Measurements from ENCODE around the gene ATCAY. TPM values are rescaled to one million over a fixed set of nuclear protein-coding genes. Genes with fewer than 3 reads are reported as not detected.
"Not testable (repeated sequence)": the region's sequence is repeated elsewhere in the genome, so short reads cannot be mapped to it uniquely, and the experiment has no call there.

Gene ATCAY
- total RNA-seq, 1 experiment from 2014 or later: not detected

- POLR2A ChIA-PET (ENCODE audit: unreplicated experiment): no interaction called here
These were observed 62.4 kb downstream of the ATCAY start for GRCh38 chr19:3942790-3943409.

GRCh38 chr19:3944018-3944721 lies 63.7 kb downstream of the ATCAY start:
- no peaks in the 10 kb centered on the region for H3K27me3 ChIP-seq (ENCODE audit: low read length)
- no peaks in the 10 kb centered on the region for H3K36me3 ChIP-seq (ENCODE audit: low read depth, low read length)
- ChIA-PET CTCF (no interaction called here), POLR2A (ENCODE audit: unreplicated experiment) (no interaction called here)
- BruUV-seq (replicated peaks): no TSS peak
- H3K4me1 ChIP-seq (ENCODE audit: insufficient read depth, low read length): no peaks in the 10 kb centered on the region
- H2AFZ ChIP-seq (ENCODE audit: low read length): no peak overlapping the region
- DNase-seq (no peak), ATAC-seq (no peak)
- TF ChIP-seq EZH2phosphoT487 (IDR thresholded peaks at IDR 0.05; ENCODE audit: borderline replicate concordance, low read length) (no peak), EZH2 (IDR thresholded peaks at IDR 0.05; ENCODE audit: low read length, unreplicated experiment) (no peak)
- TF ChIP-seq, protein P1, sequence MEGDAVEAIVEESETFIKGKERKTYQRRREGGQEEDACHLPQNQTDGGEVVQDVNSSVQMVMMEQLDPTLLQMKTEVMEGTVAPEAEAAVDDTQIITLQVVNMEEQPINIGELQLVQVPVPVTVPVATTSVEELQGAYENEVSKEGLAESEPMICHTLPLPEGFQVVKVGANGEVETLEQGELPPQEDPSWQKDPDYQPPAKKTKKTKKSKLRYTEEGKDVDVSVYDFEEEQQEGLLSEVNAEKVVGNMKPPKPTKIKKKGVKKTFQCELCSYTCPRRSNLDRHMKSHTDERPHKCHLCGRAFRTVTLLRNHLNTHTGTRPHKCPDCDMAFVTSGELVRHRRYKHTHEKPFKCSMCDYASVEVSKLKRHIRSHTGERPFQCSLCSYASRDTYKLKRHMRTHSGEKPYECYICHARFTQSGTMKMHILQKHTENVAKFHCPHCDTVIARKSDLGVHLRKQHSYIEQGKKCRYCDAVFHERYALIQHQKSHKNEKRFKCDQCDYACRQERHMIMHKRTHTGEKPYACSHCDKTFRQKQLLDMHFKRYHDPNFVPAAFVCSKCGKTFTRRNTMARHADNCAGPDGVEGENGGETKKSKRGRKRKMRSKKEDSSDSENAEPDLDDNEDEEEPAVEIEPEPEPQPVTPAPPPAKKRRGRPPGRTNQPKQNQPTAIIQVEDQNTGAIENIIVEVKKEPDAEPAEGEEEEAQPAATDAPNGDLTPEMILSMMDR (conservative IDR thresholded peaks at IDR 0.05; ENCODE audit: low read depth, low read length): no peak
- no peaks in the 10 kb centered on the region for H3K9me3 ChIP-seq (ENCODE audit: low read length)
- no peaks in the 10 kb centered on the region for H3K9me2 ChIP-seq (replicated peaks; ENCODE audit: low read length)
- no peak overlapping the region for H3K4me2 ChIP-seq (ENCODE audit: low read length)
- no peak overlapping the region for H3K27ac ChIP-seq (ENCODE audit: low read length)
- H4K20me1 ChIP-seq (ENCODE audit: low read length): no peaks in the 10 kb centered on the region
- intact Hi-C loops (cut with micrococcal nuclease): no loop called here
- no peaks in the 10 kb centered on the region for H3F3A ChIP-seq (ENCODE audit: low read length, unreplicated experiment)
- H3K4me3 ChIP-seq (ENCODE audit: low read length): no peak overlapping the region
- no peaks in the 10 kb centered on the region for H3K79me2 ChIP-seq (ENCODE audit: low read length)
- no peak overlapping the region for H3K9ac ChIP-seq (ENCODE audit: low read length)

More at GRCh38 chr19:3942790-3943409, 62.4 kb downstream of the ATCAY start:
- no peak overlapping the region for H3K4me3 ChIP-seq (ENCODE audit: low read length)
- H3K79me2 ChIP-seq (ENCODE audit: low read length): no peaks in the 10 kb centered on the region
- no TSS peak for BruUV-seq (replicated peaks)
- CTCF ChIA-PET: interaction anchor here (0.6 kb wide), 1 partner anchor 406 kb away, joined by 5 read pairs; no protein-coding TSS in a partner anchor
- H3K27me3 ChIP-seq (ENCODE audit: low read length): no peaks in the 10 kb centered on the region
- DNase-seq (peak; percentile 19), ATAC-seq (no peak)
- no peak overlapping the region for H3K27ac ChIP-seq (ENCODE audit: low read length)
- H3K9ac ChIP-seq (ENCODE audit: low read length): no peak overlapping the region
- H4K20me1 ChIP-seq (ENCODE audit: low read length): no peaks in the 10 kb centered on the region
- no peaks in the 10 kb centered on the region for H3K9me3 ChIP-seq (ENCODE audit: low read length)
- TF ChIP-seq EZH2 (IDR thresholded peaks at IDR 0.05; ENCODE audit: low read length, unreplicated experiment): no peak
- TF ChIP-seq EZH2phosphoT487 (IDR thresholded peaks at IDR 0.05; ENCODE audit: borderline replicate concordance, low read length): no peak
- TF ChIP-seq, protein P1 (conservative IDR thresholded peaks at IDR 0.05; ENCODE audit: low read depth, low read length): no peak
- H3K4me2 ChIP-seq (ENCODE audit: low read length): no peak overlapping the region
- intact Hi-C loops (cut with micrococcal nuclease): no loop called here
- H3K9me2 ChIP-seq (replicated peaks; ENCODE audit: low read length): no peaks in the 10 kb centered on the region
- H3K36me3 ChIP-seq (ENCODE audit: low read depth, low read length): no peaks in the 10 kb centered on the region
- no peaks in the 10 kb centered on the region for H3K4me1 ChIP-seq (ENCODE audit: insufficient read depth, low read length)
- no peak overlapping the region for H2AFZ ChIP-seq (ENCODE audit: low read length)
- H3F3A ChIP-seq (ENCODE audit: low read length, unreplicated experiment): no peaks in the 10 kb centered on the region

DNA sequence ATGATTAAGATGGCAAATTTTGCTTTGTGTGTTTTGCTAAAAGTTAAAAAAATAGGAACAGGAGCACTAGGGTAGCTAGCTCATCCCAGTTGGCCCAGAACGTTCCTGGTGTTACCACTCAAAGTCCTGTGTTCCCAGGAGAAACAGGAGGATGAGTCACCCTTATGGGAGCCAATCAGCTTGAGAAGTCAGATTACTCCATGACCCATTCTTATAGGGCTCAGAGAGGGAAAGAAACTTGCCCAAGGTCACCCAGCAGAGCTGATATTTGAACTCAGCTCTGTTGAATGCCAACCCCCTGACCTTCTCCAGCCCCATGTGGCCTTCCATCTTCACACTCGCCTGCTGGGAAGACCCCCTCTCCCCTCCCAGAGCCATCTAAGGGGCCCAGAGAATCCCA lies 65.4 kb downstream of the ATCAY start:
- no TSS peak for BruUV-seq (replicated peaks)
- H3K79me2 ChIP-seq (ENCODE audit: low read length): no peaks in the 10 kb centered on the region
- no peaks in the 10 kb centered on the region for H3K27me3 ChIP-seq (ENCODE audit: low read length)
- no peak overlapping the region for H2AFZ ChIP-seq (ENCODE audit: low read length)
- H3K9me3 ChIP-seq (ENCODE audit: low read length): no peaks in the 10 kb centered on the region
- H3K9ac ChIP-seq (ENCODE audit: low read length): no peak overlapping the region
- CTCF ChIA-PET: no interaction called here
- no peak overlapping the region for H3K4me2 ChIP-seq (ENCODE audit: low read length)
- no peak overlapping the region for H3K27ac ChIP-seq (ENCODE audit: low read length)
- no peak for ATAC-seq
- TF ChIP-seq EZH2 (IDR thresholded peaks at IDR 0.05; ENCODE audit: low read length, unreplicated experiment): no peak
- no peak for TF ChIP-seq EZH2phosphoT487 (IDR thresholded peaks at IDR 0.05; ENCODE audit: borderline replicate concordance, low read length)
- TF ChIP-seq, protein P1 (conservative IDR thresholded peaks at IDR 0.05; ENCODE audit: low read depth, low read length): no peak
- no peak for DNase-seq
- H3K4me3 ChIP-seq (ENCODE audit: low read length): no peak overlapping the region
- intact Hi-C loops (cut with micrococcal nuclease): no loop called here
- POLR2A ChIA-PET (ENCODE audit: unreplicated experiment): no interaction called here
- no peaks in the 10 kb centered on the region for H4K20me1 ChIP-seq (ENCODE audit: low read length)
- H3F3A ChIP-seq (ENCODE audit: low read length, unreplicated experiment): no peaks in the 10 kb centered on the region
- H3K9me2 ChIP-seq (replicated peaks; ENCODE audit: low read length): no peaks in the 10 kb centered on the region
- no peaks in the 10 kb centered on the region for H3K36me3 ChIP-seq (ENCODE audit: low read depth, low read length)
- no peaks in the 10 kb centered on the region for H3K4me1 ChIP-seq (ENCODE audit: insufficient read depth, low read length)

GRCh38 chr19:3947316-3947933 lies 66.9 kb downstream of the ATCAY start:
- DNase-seq; intact Hi-C loops (cut with micrococcal nuclease); H3K36me3 ChIP-seq (ENCODE audit: low read depth, low read length); H3K4me3 ChIP-seq (ENCODE audit: low read length); H3F3A ChIP-seq (ENCODE audit: low read length, unreplicated experiment); H3K27ac ChIP-seq (ENCODE audit: low read length); H3K9ac ChIP-seq (ENCODE audit: low read length); CTCF ChIA-PET; BruUV-seq (replicated peaks); H3K27me3 ChIP-seq (ENCODE audit: low read length); H2AFZ ChIP-seq (ENCODE audit: low read length); H3K9me2 ChIP-seq (replicated peaks; ENCODE audit: low read length); H3K4me2 ChIP-seq (ENCODE audit: low read length); H3K4me1 ChIP-seq (ENCODE audit: insufficient read depth, low read length); H3K9me3 ChIP-seq (ENCODE audit: low read length); H3K79me2 ChIP-seq (ENCODE audit: low read length); H4K20me1 ChIP-seq (ENCODE audit: low read length); ATAC-seq: not testable (repeated sequence)
- POLR2A ChIA-PET (ENCODE audit: unreplicated experiment): interaction anchor here (0.6 kb wide), 1 partner anchor 38 kb away, joined by 3 read pairs; the partner anchor contains the start of gene EEF2
